ENCODE data around the gene C1orf50. TPM values are rescaled to one million over a fixed set of nuclear protein-coding genes. Genes with fewer than 3 reads are reported as not detected.

Gene C1orf50
- total RNA-seq, 2 experiments from 2014 or later: 4.7 to 5.2 TPM

- H3K4me1 Mint-ChIP-seq (ENCODE audit: low read depth): peaks cover 10% of the 10 kb centered on the region
- POLR2A ChIA-PET: interaction anchor here (0.6 to 1.3 kb wide), 3 partner anchors 21 to 133 kb away, joined by 3 to 4 read pairs (median 3); partner anchors contain the start of gene ZNF691
- intact Hi-C loops (cut with micrococcal nuclease): no loop called here
- DNase-seq (no peak), ATAC-seq (no peak)
- no peak overlapping the region for H3K27ac Mint-ChIP-seq
- H3K36me3 Mint-ChIP-seq (ENCODE audit: low read depth): no peaks in the 10 kb centered on the region
- H3K4me3 Mint-ChIP-seq: no peak overlapping the region
- TF ChIP-seq CTCF (IDR thresholded peaks at IDR 0.05): no peak
- no peaks in the 10 kb centered on the region for H3K9me3 Mint-ChIP-seq
- H3K27me3 Mint-ChIP-seq: no peaks in the 10 kb centered on the region
- CTCF ChIA-PET: interaction anchor here (0.8 to 1.4 kb wide), 3 partner anchors 17 to 99 kb away, joined by 3 read pairs; partner anchors contain the start of gene ZNF691
These were observed 58.2 kb downstream of the C1orf50 start for GRCh38 chr1:42825036-42825851.

Other genes with a start within 250 kb of the C1orf50 start
- 100 to 1,000 TPM; 105 TPM for gene PPIH, start 108.8 kb upstream of the C1orf50 start, total RNA-seq
- gene YBX1, start 84.8 kb upstream of the C1orf50 start, total RNA-seq: 1,000 to 10,000 TPM; 1,417 to 1,447 TPM
- gene CLDN19, start 27.0 kb upstream of the C1orf50 start, total RNA-seq: not detected
- gene P3H1, start 221 bp upstream of the C1orf50 start, total RNA-seq: 10 to 100 TPM; 34.7 to 34.8 TPM
- gene TMEM269, start 17.7 kb downstream of the C1orf50 start, total RNA-seq: under 1 TPM; 0.22 to 0.32 TPM
- gene ERMAP, start 49.9 kb downstream of the C1orf50 start, total RNA-seq: 1 to 10 TPM; 3.9 to 4.4 TPM
- 10 to 100 TPM; 12.2 to 14.3 TPM for gene SVBP, start 50.1 kb downstream of the C1orf50 start, total RNA-seq
- 1 to 10 TPM; 6.9 to 7.5 TPM for gene ZNF691, start 79.4 kb downstream of the C1orf50 start, total RNA-seq
- 100 to 1,000 TPM; 158 to 162 TPM for gene SLC2A1, start 191.6 kb downstream of the C1orf50 start, total RNA-seq